Cardiac fibroblast (primary cell): ENCODE results near the gene NR5A1.

Experiments used
- DNase-seq, 2 donors: peaks; one replicate each; pipeline versions ENCODE4 v3.0.0 to v3.0.0-alpha.2; 2010; ENCODE audit warnings: low read depth in 2 of 2
- H3K4me3 ChIP-seq, 2 donors: replicated peaks in 1 of 2; 1 replicate in 1 of 2; 2 replicates in 1 of 2; pipeline ENCODE4 v1.5.1; 2011; ENCODE audit warnings: low read depth in 2 of 2, low read length in 2 of 2, mild to moderate bottlenecking in 2 of 2, moderate library complexity in 1 of 2
- CTCF ChIP-seq: IDR thresholded peaks from one replicate; pipeline ENCODE4 v1.5.1; 2011; ENCODE audit warnings: low read depth, mild to moderate bottlenecking, low read length, inconsistent platforms

The NR5A1 gene

DNA sequence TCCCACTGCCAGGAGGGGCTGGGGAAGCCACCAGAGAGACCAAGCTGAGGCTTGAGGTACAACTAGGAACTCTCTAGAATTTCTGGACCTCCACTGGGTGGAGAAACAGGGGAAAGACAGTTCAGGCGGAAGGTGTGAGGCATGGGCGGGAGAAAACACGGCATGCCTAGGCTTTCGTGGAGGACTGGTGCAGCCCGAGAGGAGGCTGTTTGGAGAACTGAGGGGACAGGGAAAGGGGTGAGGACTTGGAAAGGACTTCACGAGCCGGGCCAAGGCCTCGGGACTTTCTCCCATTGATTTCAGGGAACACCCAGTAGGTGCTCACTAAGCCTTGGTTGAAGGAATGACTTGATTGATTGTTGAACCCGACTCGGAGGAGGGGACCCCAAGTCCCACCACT lies 66.4 kb downstream of the NR5A1 start:
- DNase-seq: no peak
- TF ChIP-seq CTCF: no peak
- no peak overlapping the region for H3K4me3 ChIP-seq

- no peak for TF ChIP-seq CTCF
- DNase-seq: no peak
- no peak overlapping the region for H3K4me3 ChIP-seq
Observed at GRCh38 chr9:124439686-124440243, 67.4 kb downstream of the NR5A1 start.

- no peak for DNase-seq
- TF ChIP-seq CTCF: no peak
- H3K4me3 ChIP-seq: no peak overlapping the region
Observed at GRCh38 chr9:124439086-124439485, 68.1 kb downstream of the NR5A1 start.

DNA sequence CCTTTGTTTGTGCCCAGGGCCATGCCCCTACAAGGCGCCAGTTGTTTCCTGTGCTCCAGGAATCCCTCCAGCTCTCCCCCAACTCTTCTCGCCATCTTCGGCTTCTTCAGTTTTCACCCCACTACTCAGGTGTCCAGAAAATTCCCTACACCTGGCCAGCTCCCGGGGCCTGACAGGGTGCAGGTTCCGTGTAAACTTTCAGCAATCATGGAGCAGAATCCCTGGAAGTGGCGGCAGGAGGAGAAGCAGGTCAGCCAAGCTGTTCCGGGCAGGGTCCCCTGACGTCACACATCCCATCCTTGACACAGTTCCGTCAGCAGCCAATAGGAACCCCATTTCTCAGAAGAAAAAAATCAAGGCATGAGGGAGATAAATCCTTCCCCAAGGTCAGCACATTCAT lies 69.1 kb downstream of the NR5A1 start:
- no peak for DNase-seq
- no peak for TF ChIP-seq CTCF
- no peak overlapping the region for H3K4me3 ChIP-seq

GRCh38 chr9:124437086-124437485 lies 70.1 kb downstream of the NR5A1 start:
- TF ChIP-seq CTCF: no peak
- DNase-seq: no peak
- no peak overlapping the region for H3K4me3 ChIP-seq

GRCh38 chr9:124436320-124436719 lies 70.9 kb downstream of the NR5A1 start:
- no peak for TF ChIP-seq CTCF
- no peak overlapping the region for H3K4me3 ChIP-seq
- no peak for DNase-seq
